Measurements from ENCODE around the gene FHIT.

FHIT gene

GRCh38 chr3:60126511-60127304, 1124.5 kb downstream of the FHIT start:
- no peak for DNase-seq

GRCh38 chr3:60125686-60126085, 1125.6 kb downstream of the FHIT start:
- DNase-seq, result no peak

GRCh38 chr3:60120245-60120644, 1131.0 kb downstream of the FHIT start:
- DNase-seq, result no peak

GRCh38 chr3:60114191-60114590, 1137.1 kb downstream of the FHIT start:
- DNase-seq, result no peak

- no peak for DNase-seq
Observed at GRCh38 chr3:60107275-60107674, 1144.0 kb downstream of the FHIT start.

GRCh38 chr3:60102154-60102553, 1149.1 kb downstream of the FHIT start:
- DNase-seq, result no peak

GRCh38 chr3:60101621-60102020, 1149.6 kb downstream of the FHIT start:
- no peak for DNase-seq

- DNase-seq, result no peak
Observed at GRCh38 chr3:60096403-60096802, 1154.8 kb downstream of the FHIT start.

GRCh38 chr3:60095930-60096329, 1155.3 kb downstream of the FHIT start:
- DNase-seq, result no peak

- no peak for DNase-seq
Observed at GRCh38 chr3:60095516-60095915, 1155.7 kb downstream of the FHIT start.

- DNase-seq, result no peak
Observed at GRCh38 chr3:60094392-60094947, 1156.8 kb downstream of the FHIT start.

- no peak for DNase-seq
Observed at GRCh38 chr3:60090548-60090947, 1160.7 kb downstream of the FHIT start.

- peak; percentile 62 for DNase-seq
Observed at GRCh38 chr3:60086811-60087210, 1164.4 kb downstream of the FHIT start.

GRCh38 chr3:60085649-60086048, 1165.6 kb downstream of the FHIT start:
- DNase-seq, result no peak

GRCh38 chr3:60081381-60082095, 1169.7 kb downstream of the FHIT start:
- DNase-seq, result no peak

- DNase-seq, result no peak
Observed at GRCh38 chr3:60080648-60081047, 1170.6 kb downstream of the FHIT start.

- DNase-seq, result peak; percentile 54
Observed at GRCh38 chr3:60079076-60079475, 1172.2 kb downstream of the FHIT start.

- no peak for DNase-seq
Observed at GRCh38 chr3:60076331-60076730, 1174.9 kb downstream of the FHIT start.

GRCh38 chr3:60073942-60074341, 1177.3 kb downstream of the FHIT start:
- DNase-seq, result no peak

GRCh38 chr3:60073228-60073627, 1178.0 kb downstream of the FHIT start:
- DNase-seq, result no peak

GRCh38 chr3:60070366-60070765, 1180.9 kb downstream of the FHIT start:
- DNase-seq, result no peak

- DNase-seq, result no peak
Observed at GRCh38 chr3:60065227-60065868, 1185.9 kb downstream of the FHIT start.
